OCI-M2 (cell line): ENCODE measurements around the gene A1CF.
"Not testable (repeated sequence)": the region's sequence is repeated elsewhere in the genome, so short reads cannot be mapped to it uniquely, and the experiment has no call there.

ENCODE experiments used
- DNase-seq: peaks from one replicate; lab custom pipeline; 2025; ENCODE audit not compliant: unreplicated experiment; lab: John Stamatoyannopoulos, UW

A1CF gene

DNA sequence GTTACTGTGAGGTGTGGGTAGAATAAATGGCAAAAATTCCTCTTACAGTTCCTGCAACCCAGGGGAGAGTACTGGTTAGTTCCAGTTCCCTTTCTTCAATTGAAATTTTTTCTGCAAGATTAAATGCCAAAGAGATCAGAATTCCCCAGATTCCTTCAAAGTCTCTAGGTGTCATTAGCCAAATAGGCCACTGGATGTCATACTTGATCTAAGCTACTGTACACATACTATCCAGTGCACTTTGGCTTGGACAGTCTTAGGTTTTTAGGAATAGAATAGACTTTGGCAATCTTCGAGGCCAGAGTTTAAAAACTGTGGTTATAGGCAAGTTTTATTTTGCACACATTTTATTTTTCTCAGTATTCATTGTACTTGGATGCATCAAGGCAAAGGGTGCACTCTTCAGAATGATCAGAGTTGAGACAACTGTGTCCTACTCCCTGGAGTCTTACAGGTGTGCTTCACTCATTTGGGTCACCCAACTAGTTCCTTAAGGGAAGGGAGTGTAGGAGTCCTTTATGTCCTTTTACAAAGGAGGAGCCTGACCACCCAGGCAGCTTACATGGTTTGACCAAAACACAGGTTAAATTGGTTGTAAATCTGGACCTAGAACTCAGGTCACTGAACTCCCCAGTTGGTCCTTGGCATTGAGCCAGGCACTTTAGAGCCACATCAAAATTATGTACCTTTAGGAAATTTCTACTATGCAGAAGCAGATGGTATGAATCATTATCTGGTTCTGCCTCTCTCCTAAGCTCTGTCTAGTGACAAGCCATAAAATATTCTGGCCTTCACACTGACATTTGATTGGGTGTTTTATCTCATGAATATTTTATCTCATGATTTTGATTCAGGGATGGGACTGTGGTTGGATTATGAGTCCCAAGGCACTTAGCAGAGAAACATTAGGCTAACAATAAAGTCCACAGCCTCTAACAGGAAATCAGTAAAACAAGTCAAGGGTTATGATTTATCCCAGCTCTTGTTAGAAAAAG is 96.2 kb downstream of the A1CF start:
- DNase-seq = no peak

DNA sequence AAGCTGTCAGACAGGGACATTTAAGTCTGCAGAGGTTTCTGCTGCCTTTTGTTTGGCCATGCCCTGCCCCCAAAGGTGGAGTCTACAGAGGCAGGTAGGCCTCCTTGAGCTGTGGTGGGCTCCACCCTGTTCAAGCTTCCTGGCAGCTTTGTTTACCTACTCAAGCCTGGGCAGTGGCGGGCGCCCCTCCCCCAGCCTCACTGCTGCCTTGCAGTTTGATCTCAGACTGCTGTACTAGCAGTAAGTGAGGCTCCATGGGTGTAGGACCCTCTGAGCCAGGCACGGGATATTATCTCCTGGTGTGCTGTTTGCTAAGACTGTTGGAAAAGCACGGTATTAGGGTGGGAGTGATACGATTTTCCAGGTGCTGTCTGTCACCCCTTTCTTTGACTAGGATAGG is 97.5 kb downstream of the A1CF start:
- DNase-seq = not testable (repeated sequence)

GRCh38 chr10:50782017-50782416 is 103.4 kb downstream of the A1CF start:
- not testable (repeated sequence) for DNase-seq

- not testable (repeated sequence) for DNase-seq
These were observed 105.4 kb downstream of the A1CF start for GRCh38 chr10:50780036-50780435.

DNA sequence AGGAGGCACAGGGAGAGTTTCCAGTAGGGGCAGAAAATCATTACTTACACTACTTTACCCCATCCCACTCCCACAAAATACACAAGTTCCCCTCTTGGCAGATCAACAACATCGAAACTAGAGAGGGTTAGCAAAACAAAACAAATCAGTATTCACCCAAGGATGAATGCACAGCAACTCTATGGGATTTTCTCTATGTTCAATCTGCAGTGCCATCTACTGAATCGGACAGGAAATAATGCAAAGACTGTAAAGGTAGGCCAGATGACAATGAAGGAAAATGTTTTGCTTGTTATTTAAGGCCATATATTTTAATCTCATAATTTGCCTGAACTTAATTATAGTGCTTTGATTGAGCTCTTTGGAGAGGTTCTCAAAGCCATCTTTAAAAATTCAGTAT is 110.6 kb downstream of the A1CF start:
- DNase-seq = not testable (repeated sequence)

DNA sequence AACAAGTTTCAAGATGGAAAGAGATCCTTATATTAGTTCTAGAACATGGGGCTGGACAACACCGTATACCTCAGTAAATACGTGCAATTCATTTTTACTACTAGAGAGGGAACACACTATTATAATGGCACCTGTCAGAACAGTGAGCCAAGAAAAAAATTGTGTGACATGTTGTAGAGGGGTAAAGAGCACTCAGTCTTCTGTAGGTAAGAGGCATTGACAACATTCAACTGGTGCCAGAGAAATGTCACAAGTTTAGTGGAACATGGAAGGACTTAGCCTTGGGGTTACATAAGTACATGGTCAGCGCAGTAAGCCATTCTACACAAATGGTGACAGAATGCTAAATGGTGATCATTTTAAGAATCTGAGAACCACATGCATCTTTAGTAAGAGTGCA is 113.4 kb downstream of the A1CF start:
- DNase-seq = not testable (repeated sequence)

DNA sequence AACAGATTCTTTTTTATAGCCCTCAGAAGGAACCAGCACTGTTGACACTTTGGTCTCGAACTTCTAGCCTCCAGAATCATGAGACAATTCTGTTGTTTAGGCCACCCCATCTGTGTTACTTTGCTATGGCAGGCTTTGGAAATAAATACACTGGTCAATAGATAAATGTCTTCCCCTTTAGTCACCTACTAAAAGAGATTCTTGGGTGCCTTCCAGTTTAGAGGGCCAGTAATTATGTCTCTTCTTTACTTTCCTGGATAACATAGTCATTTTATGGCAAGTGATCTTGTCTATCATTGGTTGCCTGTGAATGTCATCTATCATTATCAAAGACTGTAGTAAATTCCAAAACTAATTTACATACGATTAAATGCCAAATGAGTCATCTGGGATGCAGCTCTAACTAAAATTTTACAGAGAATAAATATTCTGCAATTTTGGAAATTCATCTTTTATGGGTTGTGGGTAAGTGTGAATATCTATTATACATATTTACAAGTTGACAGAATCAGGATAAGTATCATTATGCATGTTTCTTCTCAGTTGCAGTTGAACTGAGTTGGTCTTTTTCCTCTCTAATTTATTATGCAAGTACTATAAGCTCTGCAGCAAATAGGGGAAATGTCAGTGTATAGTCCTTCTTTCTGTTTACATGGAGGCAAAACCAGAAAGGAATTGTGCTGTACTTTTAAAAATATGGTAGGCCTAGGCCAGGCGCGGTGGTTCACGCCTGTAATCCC is 118.5 kb downstream of the A1CF start:
- DNase-seq = not testable (repeated sequence)
